OCI-LY1 (cell line): ENCODE data around the gene ATP1A4.

Experiments used
- EZH2 ChIP-seq: fragments of 200-600 bp; sonication (generic), shearing (Covaris generic); IDR thresholded peaks from 2 replicates; pipeline ENCODE4 v1.8.0; 2017; ENCODE audit warnings: borderline replicate concordance, mixed run types, mild to moderate bottlenecking, antibody characterized with exemption, low read length, moderate library complexity, mixed read lengths
- TF ChIP-seq, protein P1 (sequence below): fragments of 200-600 bp; sonication (generic), shearing (Covaris generic); IDR thresholded peaks from 2 replicates; pipeline ENCODE4 v1.5.1; 2017; ENCODE audit warnings: mild to moderate bottlenecking, antibody characterized with exemption, low read length, moderate library complexity, mixed read lengths

- TF ChIP-seq, protein P1, sequence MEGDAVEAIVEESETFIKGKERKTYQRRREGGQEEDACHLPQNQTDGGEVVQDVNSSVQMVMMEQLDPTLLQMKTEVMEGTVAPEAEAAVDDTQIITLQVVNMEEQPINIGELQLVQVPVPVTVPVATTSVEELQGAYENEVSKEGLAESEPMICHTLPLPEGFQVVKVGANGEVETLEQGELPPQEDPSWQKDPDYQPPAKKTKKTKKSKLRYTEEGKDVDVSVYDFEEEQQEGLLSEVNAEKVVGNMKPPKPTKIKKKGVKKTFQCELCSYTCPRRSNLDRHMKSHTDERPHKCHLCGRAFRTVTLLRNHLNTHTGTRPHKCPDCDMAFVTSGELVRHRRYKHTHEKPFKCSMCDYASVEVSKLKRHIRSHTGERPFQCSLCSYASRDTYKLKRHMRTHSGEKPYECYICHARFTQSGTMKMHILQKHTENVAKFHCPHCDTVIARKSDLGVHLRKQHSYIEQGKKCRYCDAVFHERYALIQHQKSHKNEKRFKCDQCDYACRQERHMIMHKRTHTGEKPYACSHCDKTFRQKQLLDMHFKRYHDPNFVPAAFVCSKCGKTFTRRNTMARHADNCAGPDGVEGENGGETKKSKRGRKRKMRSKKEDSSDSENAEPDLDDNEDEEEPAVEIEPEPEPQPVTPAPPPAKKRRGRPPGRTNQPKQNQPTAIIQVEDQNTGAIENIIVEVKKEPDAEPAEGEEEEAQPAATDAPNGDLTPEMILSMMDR = no peak
- TF ChIP-seq EZH2 = no peak
Measured at GRCh38 chr1:160120797-160121196, 30.6 kb upstream of the ATP1A4 start.
